DND-41 (cell line): Measurements from ENCODE around the gene GH2.

Source experiments
- ATAC-seq: fragments of 200-7000 bp; cut with Tn5 transposase; 3 replicates; pipeline ENCODE4 v1.9.1; 2021; ENCODE audit warnings: low read depth; ENCODE audit not compliant: insufficient read depth
- DNase-seq: peaks from one replicate; pipeline ENCODE4 v3.0.0-alpha.2; 2020
- H2AFZ ChIP-seq: 2 replicates; pipeline ENCODE4 v1.6.0; 2012; ENCODE audit warnings: low read depth, low read length
- H3K27ac ChIP-seq: 2 replicates; pipeline ENCODE4 v1.5.1; 2012; ENCODE audit warnings: low read length, inconsistent platforms
- H3K27me3 ChIP-seq: fragments of 200-600 bp; sonication (generic); 2 replicates; pipeline ENCODE4 v1.6.0; 2012; ENCODE audit warnings: low read length, mild to moderate bottlenecking, inconsistent platforms; ENCODE audit not compliant: insufficient read depth, poor library complexity
- H3K36me3 ChIP-seq: 2 replicates; pipeline ENCODE4 v1.5.1; 2012; ENCODE audit warnings: low read length, inconsistent platforms; ENCODE audit not compliant: insufficient read depth
- H3K4me1 ChIP-seq: 2 replicates; pipeline ENCODE4 v1.5.1; 2012; ENCODE audit warnings: mild to moderate bottlenecking, low read length; ENCODE audit not compliant: insufficient read depth
- H3K4me2 ChIP-seq: 2 replicates; pipeline ENCODE4 v1.6.0; 2012; ENCODE audit warnings: mild to moderate bottlenecking, moderate library complexity, low read length, inconsistent platforms; ENCODE audit not compliant: insufficient read depth
- H3K4me3 ChIP-seq, 2 experiments: fragments of 200-600 bp in 1 of 2; shearing (Covaris generic) in 1 of 2; 2 replicates each; pipeline ENCODE4 v1.5.1; 2012 to 2016; ENCODE audit warnings: inconsistent platforms in 2 of 2, low read length in 2 of 2, mild to moderate bottlenecking in 2 of 2, low read depth in 1 of 2, moderate library complexity in 1 of 2
- H3K79me2 ChIP-seq: 2 replicates; pipeline ENCODE4 v1.6.0; 2012; ENCODE audit warnings: low read length, inconsistent platforms; ENCODE audit not compliant: insufficient read depth
- H3K9ac ChIP-seq: 2 replicates; pipeline ENCODE4 v1.6.0; 2012; ENCODE audit warnings: low read depth, mild to moderate bottlenecking, inconsistent platforms, low read length, moderate library complexity
- H3K9me3 ChIP-seq: 2 replicates; pipeline ENCODE4 v1.5.1; 2012; ENCODE audit warnings: low read length, moderate library complexity, mild to moderate bottlenecking, inconsistent platforms; ENCODE audit not compliant: insufficient read depth, severe bottlenecking
- H4K20me1 ChIP-seq: 2 replicates; pipeline ENCODE4 v1.6.0; 2012; ENCODE audit warnings: low read length; ENCODE audit not compliant: insufficient read depth
- CTCF ChIP-seq: IDR thresholded peaks from 2 replicates; pipeline ENCODE4 v1.5.1; 2012; ENCODE audit warnings: borderline replicate concordance, low read length, moderate library complexity, mild to moderate bottlenecking; ENCODE audit not compliant: poor library complexity, severe bottlenecking; ENCODE audit errors: extremely low read depth
- EZH2 ChIP-seq: IDR thresholded peaks from 3 replicates; pipeline ENCODE4 v1.6.1; 2012; ENCODE audit warnings: borderline replicate concordance, low read depth, mild to moderate bottlenecking, moderate library complexity, low read length, inconsistent platforms; ENCODE audit not compliant: severe bottlenecking

Gene GH2

GRCh38 chr17:63831505-63831904 is 50.2 kb downstream of the GH2 start:
- Histone ChIP-seq H3K79me2 (peaks cover 44% of the 10 kb centered on the region), H3K9me3 (no peaks in the 10 kb centered on the region), H3K4me2 (no peak overlapping the region), H3K27ac (no peak overlapping the region), H3K9ac (no peak overlapping the region), H3K36me3 (peaks cover 81% of the 10 kb centered on the region), H2AFZ (no peak overlapping the region), H3K4me3 (no peak overlapping the region), H3K4me1 (peaks cover 28% of the 10 kb centered on the region), H3K27me3 (no peaks in the 10 kb centered on the region), H4K20me1 (peaks cover 19% of the 10 kb centered on the region)
- DNase-seq (no peak), ATAC-seq (no peak)
- TF ChIP-seq CTCF (no peak), EZH2 (no peak)

DNA sequence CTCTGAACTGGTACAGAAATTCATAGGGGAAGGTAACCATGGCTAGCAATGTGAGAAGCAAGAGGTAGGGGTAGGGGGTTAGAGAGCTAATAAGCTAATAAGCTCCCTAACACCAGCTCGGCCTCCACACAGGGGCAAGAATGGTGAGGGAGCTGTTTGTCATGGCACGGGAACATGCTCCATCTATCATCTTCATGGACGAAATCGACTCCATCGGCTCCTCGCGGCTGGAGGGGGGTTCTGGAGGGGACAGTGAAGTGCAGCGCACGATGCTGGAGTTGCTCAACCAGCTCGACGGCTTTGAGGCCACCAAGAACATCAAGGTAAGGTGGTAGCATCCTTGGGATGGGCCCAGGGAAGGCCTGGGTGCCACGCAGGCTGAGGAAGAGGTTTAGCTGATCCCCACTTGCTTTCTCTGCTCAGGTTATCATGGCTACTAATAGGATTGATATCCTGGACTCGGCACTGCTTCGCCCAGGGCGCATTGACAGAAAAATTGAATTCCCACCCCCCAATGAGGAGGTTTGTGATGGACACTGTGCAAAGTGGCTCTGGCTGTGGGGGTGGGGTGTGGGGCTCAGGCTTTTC is 50.7 kb downstream of the GH2 start:
- ATAC-seq (no peak), DNase-seq (no peak)
- H3K79me2 ChIP-seq: peaks cover 46% of the 10 kb centered on the region
- no peak overlapping the region for H3K4me3 ChIP-seq
- TF ChIP-seq EZH2: no peak
- no peak for TF ChIP-seq CTCF
- no peak overlapping the region for H3K9ac ChIP-seq
- peaks cover 77% of the 10 kb centered on the region for H3K36me3 ChIP-seq
- peaks cover 32% of the 10 kb centered on the region for H3K4me1 ChIP-seq
- H2AFZ ChIP-seq: no peak overlapping the region
- H3K27me3 ChIP-seq: no peaks in the 10 kb centered on the region
- H3K4me2 ChIP-seq: no peak overlapping the region
- no peaks in the 10 kb centered on the region for H3K9me3 ChIP-seq
- H3K27ac ChIP-seq: no peak overlapping the region
- H4K20me1 ChIP-seq: peaks cover 24% of the 10 kb centered on the region

DNA sequence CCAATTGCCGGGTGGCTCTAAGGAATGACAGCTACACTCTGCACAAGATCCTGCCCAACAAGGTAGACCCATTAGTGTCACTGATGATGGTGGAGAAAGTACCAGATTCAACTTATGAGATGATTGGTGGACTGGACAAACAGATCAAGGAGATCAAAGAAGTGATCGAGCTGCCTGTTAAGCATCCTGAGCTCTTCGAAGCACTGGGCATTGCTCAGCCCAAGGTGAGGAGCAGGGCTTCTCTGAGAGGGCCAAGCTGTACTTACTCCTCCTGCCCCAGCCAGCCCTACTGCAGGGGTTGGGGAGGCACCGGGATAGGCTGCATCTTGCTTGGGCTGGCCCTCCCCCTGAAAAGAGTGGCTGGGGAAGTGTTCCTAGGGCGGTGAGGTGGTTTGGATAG is 51.5 kb downstream of the GH2 start:
- ATAC-seq (no peak), DNase-seq (no peak)
- Histone ChIP-seq H3K9me3 (no peaks in the 10 kb centered on the region), H4K20me1 (peaks cover 22% of the 10 kb centered on the region), H3K36me3 (peaks cover 75% of the 10 kb centered on the region), H3K79me2 (peaks cover 51% of the 10 kb centered on the region), H3K27ac (no peak overlapping the region), H3K27me3 (no peaks in the 10 kb centered on the region), H3K9ac (no peak overlapping the region), H3K4me2 (no peak overlapping the region), H2AFZ (no peak overlapping the region), H3K4me3 (no peak overlapping the region), H3K4me1 (peaks cover 40% of the 10 kb centered on the region)
- TF ChIP-seq EZH2 (no peak), CTCF (no peak)
